ENCODE measurements around the gene GDI1.

Gene GDI1

DNA sequence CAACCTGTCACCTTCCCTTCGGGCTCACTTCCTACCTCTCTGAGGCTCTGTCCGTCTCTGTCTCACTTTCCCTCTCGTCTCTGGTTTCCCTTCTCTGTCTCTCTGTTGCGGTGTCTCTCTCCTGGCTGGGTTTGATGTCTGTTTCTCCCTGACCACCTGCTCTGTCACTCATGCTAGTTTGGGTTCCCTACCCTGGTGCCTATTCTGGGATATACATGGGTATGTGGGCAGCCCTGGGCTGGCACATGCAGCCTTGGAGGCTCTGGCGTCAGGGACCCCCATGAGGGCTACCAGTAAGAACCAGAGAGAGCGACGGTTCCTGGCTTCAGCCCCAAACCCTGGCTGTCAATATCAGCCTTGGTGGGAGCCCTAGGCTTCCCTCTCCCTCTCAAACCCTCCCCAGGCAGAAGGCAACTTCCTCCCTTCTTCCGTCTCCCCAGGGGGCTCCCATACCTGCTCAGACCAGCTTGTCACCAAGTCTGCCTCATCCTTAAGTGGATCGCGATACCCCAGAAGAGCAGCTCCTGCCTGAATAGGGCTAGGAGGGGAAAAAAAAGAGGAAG is 28.2 kb upstream of the GDI1 start:
- DNase-seq (ENCODE audit: low spot score), result no peak

DNA sequence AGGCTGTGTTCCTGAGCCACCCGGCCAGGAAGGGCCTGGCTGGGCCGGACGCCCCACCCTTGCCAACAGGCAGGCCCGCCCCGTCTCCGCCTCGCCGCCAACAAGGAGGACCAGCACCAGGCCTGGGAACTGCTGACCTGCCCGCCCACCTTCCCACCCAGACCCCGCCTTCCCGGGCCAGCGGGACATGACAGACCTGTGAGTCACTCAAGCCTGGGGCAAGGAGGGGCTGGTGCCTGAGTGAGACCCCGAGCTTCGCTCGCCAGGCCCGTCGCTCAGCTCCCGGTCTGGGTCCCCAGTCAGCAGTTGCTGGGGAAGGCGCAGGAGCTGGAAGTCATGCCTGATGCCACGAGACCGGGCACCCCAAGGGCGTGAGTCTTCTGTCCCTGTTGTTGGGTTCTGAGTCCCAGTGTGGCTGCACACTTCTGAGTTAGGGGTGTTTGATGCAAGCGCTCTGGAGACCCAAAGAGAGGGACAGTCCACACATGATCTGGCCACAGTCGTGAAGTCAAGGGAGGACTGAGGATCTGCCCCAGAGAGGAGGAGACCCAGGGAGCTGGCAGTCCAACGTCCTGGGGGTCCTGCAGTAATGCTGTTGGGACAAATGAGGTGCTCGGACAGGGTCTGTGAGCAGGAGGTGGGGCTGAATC is 27.6 kb upstream of the GDI1 start, which contains the start of gene DNASE1L1:
TSS of gene DNASE1L1 (minus strand) at position 33 of the 650 bp plus-strand sequence. CDS start 3,686 bp downstream, outside the sequence.
- DNase-seq (ENCODE audit: low spot score), result no peak

DNA sequence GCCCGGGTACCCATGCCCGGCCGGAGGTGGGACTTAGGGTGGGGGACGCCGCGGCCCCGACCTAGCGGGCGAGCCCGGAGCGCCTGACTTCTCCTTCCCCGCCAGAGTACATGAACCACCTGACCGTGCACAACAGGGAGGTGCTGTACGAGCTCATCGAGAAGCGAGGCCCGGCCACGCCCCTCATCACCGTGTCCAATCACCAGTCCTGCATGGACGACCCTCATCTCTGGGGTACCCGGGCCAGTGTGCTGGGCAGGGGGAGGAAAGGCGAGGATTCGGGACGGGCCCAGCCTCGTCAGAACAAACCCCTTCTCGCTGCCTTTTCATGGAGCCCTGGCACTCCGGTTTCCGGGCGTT is 25.0 kb upstream of the GDI1 start:
- peak; percentile 77 for DNase-seq (ENCODE audit: low spot score)

DNA sequence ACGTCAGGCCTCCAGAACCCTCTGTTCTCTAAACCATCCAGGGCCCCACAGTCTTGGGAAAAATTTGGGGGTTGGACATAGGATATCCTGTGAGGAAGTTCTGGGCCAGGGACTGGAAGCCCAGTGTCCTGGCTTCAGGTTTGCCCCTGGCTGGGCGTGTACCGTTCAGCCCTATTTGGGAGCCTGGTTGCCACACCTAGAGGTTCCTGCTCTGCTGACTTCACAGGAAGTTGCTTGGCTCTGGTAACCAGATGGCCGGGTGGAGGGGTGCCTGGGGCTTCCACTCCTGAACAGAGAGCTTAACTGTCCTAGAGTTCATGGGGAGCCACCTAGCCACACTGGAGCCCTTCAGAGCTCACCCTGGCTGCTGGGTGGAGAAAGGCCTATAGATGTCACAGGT is 24.5 kb upstream of the GDI1 start:
- DNase-seq (ENCODE audit: low spot score), result no peak

DNA sequence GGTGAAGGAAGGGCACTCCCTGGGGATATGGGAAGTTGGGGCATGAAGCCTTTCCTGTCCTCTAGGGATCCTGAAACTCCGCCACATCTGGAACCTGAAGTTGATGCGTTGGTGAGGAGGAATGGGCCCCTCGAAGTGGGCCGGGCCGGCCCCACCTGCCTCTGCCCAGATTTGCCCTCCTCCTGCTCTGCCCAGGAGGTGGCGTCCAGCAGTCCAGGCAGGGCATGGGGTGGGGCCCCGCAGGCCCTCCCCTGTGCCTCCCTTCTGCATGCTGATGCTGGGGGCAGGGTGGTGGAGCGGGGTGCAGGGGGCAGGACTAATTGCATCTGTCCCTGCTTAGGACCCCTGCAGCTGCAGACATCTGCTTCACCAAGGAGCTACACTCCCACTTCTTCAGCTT is 23.8 kb upstream of the GDI1 start:
- DNase-seq (ENCODE audit: low spot score), result no peak

DNA sequence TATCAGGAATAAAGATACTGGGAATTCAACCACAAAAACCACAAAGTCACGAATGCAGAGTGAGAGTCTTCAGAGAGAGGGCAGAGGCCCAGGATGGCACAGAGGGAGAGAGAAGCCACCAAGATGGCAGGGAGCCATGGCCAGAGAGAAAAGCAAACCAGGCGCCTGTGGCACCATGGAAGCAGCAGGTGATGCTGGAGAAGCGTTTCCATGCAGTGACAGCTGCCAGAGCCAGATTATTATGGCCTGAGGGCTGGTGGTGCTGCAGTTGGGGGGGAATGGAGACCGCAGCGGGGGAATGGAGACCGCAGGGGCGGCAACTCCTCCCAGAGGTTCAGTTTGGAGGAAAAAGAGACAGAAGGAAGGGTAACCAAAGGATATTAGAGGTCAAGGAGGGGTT is 19.8 kb upstream of the GDI1 start:
- DNase-seq (ENCODE audit: low spot score), result no peak

DNA sequence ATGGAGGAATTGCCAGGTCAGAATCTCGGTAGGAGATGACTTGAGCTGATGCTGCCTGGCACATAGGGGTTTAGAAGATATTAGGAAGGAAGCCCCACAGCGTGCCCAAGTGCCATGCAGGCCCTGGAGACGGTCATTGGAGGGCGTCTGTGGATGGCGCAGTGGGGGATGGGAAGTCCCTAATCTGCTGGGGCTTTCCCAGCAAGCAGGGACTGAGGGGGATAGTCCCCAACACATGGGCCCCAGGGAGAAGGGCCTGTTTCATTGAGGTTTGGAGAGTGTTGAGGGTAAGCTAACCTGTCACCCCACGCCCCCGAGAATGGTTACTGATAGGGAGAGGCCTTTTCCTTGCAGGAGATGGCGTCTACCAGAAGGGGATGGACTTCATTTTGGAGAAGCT is 17.8 kb upstream of the GDI1 start:
- DNase-seq (ENCODE audit: low spot score), result no peak

DNA sequence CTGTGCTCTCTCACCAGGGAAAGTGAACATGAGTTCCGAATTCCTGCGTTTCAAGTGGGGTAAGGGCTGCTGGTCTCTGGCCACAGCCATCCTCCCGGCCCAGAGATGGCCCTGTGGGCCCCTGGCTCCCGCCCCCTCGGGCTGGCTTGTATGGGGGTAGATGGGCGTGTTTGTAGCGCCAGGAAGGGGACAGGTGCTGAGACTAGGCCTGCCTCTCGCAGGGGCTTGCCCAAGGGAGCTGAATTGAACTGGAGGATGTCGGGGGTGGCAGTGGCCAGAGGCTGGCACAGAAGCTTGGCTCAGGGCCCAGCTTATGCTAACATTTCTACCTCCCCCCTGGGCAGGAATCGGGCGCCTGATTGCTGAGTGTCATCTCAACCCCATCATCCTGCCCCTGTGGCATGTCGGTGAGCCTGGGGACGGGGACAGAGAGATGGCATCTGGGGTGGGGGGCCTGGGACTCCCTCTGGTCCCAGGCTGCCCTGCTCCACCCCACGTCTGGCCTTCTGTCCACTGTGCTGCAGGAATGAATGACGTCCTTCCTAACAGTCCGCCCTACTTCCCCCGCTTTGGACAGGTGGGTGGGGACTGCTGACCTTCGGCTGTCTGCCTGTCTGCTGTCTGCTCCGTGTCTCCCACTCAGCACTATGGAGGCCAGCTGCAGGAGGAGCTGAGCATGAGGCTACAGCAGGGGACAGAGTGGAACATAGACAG is 17.1 kb upstream of the GDI1 start:
- DNase-seq (ENCODE audit: low spot score), result no peak

DNA sequence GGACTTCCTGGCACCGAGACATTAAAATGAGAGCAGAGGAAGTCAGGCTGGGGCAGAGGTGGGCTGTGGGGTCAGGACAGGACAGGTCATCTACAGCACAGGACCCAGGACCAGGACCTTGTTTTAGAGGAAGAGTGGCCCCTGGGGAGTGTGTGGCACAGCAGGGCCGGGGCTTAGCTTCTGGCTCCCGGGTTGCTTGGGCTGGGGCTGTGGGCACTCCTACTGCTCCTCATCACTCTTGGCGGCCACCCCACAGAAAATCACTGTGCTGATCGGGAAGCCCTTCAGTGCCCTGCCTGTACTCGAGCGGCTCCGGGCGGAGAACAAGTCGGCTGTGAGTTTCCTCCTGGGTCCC is 16.6 kb upstream of the GDI1 start:
- no peak for DNase-seq (ENCODE audit: low spot score)

DNA sequence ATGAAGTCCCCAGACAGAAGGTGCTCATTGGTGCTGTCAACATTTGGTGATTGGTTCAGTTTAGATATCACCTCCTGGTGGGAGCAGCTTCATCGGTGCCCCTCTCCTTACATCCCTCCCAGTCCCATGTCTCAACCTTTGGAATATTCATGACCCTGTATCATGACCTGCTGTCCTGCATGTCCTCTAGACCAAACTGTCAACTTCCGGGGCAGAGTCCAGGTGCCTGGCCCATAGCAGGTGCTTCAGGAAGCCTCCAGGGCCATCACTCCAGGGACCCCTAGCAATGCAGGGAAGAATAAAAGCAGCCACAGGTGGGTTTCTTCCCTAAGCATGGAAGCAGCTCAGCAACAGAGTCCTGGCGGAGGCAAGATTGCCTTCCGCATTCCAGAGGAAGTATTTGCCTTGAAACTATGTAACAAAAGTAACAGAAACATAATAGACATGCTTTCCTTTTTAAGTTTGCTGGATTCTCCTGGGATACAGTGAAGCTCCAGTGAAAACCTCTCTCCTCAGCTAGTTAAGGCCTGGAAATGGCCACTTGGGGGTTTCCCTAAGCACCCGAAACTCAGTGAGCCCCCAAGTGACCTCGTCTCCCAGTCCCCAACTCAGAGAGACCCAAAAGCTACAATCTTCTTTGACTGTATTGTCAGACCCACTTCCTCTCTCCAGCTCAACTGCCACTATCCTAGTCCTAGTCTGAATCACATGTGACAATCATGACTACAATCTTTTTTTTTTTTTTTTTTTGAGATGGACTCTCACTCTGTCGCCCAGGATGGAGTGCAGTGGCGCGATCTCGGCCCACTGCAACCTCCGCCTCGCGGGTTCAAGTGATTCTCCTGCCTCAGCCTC is 9.8 kb upstream of the GDI1 start:
- DNase-seq (ENCODE audit: low spot score), result no peak

DNA sequence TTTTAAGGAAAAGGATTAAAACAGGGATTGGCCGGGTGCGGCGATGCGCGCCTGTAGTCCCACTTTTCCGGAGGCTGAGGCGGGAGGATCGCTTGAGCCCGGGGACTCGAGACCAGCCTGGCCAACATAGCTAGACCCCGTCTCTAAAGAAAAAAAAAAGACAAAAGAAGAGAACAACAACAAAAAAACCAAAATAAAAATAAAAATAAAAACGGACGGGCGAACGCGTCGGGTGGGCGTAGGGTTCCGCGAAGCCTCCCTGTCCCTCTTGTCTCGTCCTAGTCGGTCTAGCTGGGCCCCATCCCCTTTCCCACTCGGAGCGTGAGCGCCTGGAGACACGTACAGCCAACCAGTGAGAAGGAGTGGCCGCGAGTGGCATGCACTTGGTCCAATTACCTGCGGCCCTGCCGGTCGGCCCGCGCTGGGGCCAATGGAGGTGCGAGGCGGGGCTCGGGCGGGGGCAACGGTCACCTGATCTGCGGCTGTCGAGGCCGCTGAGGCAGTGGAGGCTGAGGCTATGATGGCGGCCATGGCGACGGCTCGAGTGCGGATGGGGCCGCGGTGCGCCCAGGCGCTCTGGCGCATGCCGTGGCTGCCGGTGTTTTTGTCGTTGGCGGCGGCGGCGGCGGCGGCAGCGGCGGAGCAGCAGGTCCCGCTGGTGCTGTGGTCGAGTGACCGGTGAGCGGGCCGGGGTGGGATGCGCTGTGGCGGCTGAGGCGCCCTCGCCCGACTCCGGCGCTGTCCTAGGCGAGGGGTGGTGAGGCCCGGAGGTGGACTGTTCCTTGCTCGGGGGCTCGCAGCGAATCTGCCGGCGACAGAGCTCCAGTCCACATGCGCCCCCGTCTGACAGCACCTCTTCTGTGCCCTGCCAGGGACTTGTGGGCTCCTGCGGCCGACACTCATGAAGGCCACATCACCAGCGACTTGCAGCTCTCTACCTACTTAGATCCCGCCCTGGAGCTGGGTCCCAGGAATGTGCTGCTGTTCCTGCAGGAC is 8.5 kb upstream of the GDI1 start, which contains the start of gene ATP6AP1:
TSS of gene ATP6AP1 (plus strand) at position 502 of the 996 bp plus-strand sequence. CDS start at position 518, 16 bp downstream.
- peak; percentile 93 for DNase-seq (ENCODE audit: low spot score)

DNA sequence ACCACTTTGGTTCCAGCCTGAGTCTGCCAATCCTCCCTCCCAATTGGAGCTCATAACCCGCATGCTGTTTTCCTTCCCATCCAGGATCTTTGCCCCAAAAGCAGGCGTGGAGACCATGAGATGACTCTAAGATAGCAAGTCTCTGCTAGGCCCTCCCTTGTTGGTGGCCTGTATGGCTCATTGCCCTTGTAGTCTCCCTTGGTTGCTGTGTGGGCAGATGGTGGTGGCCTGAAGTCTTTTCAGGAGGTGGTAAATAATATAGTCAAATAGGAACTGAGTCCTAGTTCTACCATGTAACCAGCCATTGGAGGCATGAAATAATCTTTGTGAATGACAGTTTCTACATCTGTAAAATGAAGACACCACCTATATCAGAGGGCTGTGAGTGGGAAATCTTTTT is 7.2 kb upstream of the GDI1 start:
- DNase-seq (ENCODE audit: low spot score), result no peak

DNA sequence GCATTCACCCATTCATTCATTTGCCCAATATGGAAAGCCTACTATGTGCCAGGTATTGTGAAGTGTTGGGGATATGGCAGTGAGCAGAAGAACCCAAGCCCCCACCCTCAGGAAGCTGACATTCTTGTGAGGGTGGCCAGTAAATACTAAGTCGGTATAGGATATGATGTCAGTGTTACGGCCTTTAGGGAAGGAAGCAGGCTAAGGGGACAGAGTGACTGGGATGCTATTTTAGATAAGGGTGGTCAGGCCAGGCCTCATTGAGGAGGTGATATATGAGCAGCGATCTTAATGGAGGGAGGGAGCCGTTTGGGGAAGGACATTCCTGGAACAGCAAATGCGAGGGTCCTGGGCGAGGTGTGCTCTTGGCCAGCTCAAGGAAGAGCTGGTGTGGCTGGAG is 6.5 kb upstream of the GDI1 start:
- DNase-seq (ENCODE audit: low spot score), result no peak

DNA sequence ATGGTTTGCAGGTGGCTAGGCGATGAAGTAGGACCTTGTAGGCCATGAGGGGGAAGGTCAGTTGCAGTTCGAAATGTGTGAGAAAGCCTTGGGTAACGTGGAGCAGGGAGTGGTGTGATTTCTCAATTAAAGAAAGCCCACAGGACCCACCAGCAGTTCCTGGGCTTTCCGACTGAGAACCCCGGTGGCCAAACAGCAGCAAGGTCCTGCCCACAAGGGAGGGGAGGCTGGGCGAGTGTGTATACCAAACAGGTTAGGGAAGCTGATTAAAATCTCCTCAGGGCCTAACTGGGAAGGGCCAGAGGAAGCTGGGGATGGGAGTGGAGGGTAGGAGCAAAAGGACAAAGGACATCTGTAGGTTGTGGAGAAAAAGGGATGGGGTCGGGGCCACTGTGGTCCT is 6.0 kb upstream of the GDI1 start:
- no peak for DNase-seq (ENCODE audit: low spot score)

DNA sequence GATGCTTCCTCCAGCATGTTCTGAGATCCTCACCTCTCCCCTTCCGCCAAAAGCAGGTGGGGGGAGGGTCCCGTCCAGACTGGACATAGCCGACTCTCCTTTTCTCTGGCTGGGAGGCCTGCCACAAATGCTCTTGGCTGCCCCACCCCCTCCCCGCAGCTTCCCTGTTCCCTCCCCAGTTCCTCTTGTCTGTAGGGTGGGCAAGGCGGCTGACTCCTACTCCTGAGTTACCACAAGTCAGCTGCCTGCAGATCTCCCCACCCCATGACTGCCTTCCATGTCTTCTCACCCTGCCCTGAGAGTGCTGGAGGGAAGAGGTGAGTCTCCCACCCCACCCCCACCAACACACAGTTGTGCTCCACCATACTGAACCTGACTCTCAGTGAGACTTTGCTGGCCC is 5.6 kb upstream of the GDI1 start:
- no peak for DNase-seq (ENCODE audit: low spot score)

DNA sequence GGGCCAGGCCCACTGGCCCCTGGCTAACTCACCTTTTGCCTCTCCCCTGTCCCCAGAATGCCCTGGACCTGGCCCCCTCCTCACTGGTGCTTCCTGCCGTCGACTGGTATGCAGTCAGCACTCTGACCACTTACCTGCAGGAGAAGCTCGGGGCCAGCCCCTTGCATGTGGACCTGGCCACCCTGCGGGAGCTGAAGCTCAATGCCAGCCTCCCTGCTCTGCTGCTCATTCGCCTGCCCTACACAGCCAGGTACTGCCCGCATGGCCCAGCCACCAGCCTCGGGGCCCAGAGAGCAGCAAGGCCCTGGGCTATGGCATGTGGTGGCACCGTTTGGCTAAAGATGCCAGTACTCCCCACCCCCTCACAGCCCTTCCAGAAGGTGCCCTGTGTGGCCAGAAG is 4.7 kb upstream of the GDI1 start:
- no peak for DNase-seq (ENCODE audit: low spot score)

DNA sequence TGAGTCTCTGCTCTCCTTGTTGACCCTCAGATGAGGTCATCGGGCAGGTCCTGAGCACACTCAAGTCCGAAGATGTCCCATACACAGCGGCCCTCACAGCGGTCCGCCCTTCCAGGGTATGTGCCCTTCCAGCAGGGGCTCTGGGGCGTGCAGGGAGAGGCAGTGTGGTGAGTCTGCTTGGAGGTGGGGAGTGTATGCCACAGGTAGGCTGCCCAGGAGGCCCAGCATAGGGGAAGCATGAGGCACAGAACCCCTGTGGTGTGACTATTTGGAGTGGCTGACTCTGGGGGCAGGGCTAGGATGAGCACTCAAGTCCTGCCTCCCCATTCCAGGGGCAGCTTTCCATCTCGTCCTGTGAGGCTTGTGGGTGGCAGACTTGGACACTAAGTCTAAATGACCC is 3.3 kb upstream of the GDI1 start:
- no peak for DNase-seq (ENCODE audit: low spot score)

DNA sequence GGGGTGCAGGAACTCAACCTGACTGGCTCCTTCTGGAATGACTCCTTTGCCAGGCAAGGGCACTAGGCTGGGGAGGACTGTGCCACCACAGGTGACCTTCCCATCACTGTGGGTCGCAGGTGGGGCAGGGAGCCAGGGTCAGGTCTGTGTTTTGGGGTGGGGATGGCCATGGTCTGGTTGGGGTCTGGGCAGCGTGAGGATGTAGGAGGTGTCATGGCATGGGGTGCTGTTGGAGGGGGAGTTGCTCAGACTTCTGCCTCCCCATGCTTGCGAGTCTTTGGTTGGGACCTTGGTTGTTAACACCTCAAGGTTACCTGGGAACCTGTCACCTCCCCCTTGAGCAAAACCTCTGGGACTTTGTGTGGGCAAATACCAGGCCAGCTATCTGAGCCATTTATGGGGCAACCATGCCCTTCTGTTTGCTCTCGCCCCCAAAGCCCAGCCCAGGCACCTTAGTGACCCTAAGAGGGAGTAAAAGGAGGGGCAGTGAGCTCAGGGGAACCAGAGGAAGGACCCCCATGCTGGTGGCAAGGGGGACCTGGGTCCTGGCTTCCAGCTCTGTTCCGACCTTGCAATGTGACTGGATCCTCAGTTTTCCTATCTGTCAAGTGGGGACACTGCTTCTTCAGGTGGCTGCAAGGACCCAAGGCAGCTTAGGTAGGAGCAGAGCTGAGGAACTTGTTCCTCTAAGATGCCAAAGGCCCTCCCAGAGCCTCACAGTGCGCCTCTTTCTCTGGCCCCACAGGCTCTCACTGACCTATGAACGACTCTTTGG is 2.4 kb upstream of the GDI1 start:
- no peak for DNase-seq (ENCODE audit: low spot score)

DNA sequence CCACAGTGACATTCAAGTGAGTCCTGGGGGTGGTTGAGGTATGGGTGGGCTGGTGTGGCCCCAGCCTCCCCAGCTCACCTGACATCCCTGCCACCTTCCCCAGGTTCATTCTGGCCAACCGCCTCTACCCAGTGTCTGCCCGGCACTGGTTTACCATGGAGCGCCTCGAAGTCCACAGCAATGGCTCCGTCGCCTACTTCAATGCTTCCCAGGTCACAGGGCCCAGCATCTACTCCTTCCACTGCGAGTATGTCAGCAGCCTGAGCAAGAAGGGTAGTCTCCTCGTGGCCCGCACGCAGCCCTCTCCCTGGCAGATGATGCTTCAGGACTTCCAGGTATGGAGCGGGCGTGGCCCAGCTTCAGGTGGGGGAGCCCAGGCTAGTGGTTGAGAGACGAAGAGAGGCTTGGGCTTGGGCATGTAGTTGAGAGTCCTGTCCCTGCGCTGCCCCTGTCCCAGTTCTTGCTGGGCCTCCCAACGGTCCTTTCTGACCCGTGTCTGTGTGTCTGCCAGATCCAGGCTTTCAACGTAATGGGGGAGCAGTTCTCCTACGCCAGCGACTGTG is 1.7 kb upstream of the GDI1 start:
- DNase-seq (ENCODE audit: low spot score), result no peak
